MCF 10A (cell line): ENCODE data around the gene SPDYE4. TPM values are rescaled to one million over a fixed set of nuclear protein-coding genes. Genes with fewer than 3 reads are reported as not detected.

ENCODE experiments used
- BruUV-seq: library from RNA; stranded (reverse); fragments of 400-500 nt; replicated peaks from 2 replicates; lab custom pipeline; 2021; lab: Mats Ljungman, UMichigan
- CTCF ChIA-PET: fragments of 300-600 bp; sonication (Branson Sonifier 250); formaldehyde crosslinking; extraction: SDS; loops from one replicate; lab custom pipeline; 2021; ENCODE audit warnings: antibody characterized with exemption, inconsistent platforms; lab: Yijun Ruan, JAX
- POLR2A ChIA-PET: fragments of 300-600, 350-650 bp; sonication (Branson Sonifier 250); formaldehyde crosslinking; extraction: SDS; loops from one replicate; lab custom pipeline; 2020; ENCODE audit warnings: antibody characterized with exemption, inconsistent platforms; lab: Yijun Ruan, JAX
- DNase-seq: peaks from one replicate; pipeline ENCODE4 v3.0.0-alpha.2; 2018; ENCODE audit not compliant: unreplicated experiment
- H3K27ac Mint-ChIP-seq: one replicate; pipeline ENCODE4 v1.8.0; 2022; ENCODE audit warnings: mild to moderate bottlenecking, low read depth, mixed read lengths; ENCODE audit not compliant: unreplicated experiment
- H3K27me3 Mint-ChIP-seq: one replicate; pipeline ENCODE4 v1.8.0; 2022; ENCODE audit warnings: mixed read lengths; ENCODE audit not compliant: insufficient read depth, unreplicated experiment
- H3K36me3 Mint-ChIP-seq: one replicate; pipeline ENCODE4 v1.8.0; 2022; ENCODE audit warnings: mild to moderate bottlenecking, moderate library complexity, mixed read lengths; ENCODE audit not compliant: insufficient read depth, unreplicated experiment
- H3K4me1 Mint-ChIP-seq: one replicate; pipeline ENCODE4 v1.8.0; 2022; ENCODE audit warnings: mixed read lengths; ENCODE audit not compliant: insufficient read depth, unreplicated experiment
- H3K4me3 Mint-ChIP-seq: one replicate; pipeline ENCODE4 v1.8.0; 2022; ENCODE audit warnings: mild to moderate bottlenecking, moderate library complexity, mixed read lengths; ENCODE audit not compliant: unreplicated experiment
- H3K9me3 Mint-ChIP-seq: one replicate; pipeline ENCODE4 v1.8.0; 2022; ENCODE audit warnings: mixed read lengths; ENCODE audit not compliant: unreplicated experiment
- intact Hi-C: fragments of 100-400 bp; cut with micrococcal nuclease; formaldehyde crosslinking; loops from 2 replicates; pipeline ENCODE4 v1.14.1; 2022
- total RNA-seq: library from RNA; stranded (reverse); gene quantifications from 2 replicates; pipeline ENCODE4 v1.2.3, GENCODE V29; 2022
- TF ChIP-seq, protein P1 (sequence below): fragments of 200-600 bp; IDR thresholded peaks from one replicate; pipeline ENCODE4 v1.8.0; 2022; ENCODE audit warnings: antibody characterized with exemption, mild to moderate bottlenecking; ENCODE audit not compliant: unreplicated experiment

Gene SPDYE4
- total RNA-seq, 1 experiment from 2014 or later, result not detected

DNA sequence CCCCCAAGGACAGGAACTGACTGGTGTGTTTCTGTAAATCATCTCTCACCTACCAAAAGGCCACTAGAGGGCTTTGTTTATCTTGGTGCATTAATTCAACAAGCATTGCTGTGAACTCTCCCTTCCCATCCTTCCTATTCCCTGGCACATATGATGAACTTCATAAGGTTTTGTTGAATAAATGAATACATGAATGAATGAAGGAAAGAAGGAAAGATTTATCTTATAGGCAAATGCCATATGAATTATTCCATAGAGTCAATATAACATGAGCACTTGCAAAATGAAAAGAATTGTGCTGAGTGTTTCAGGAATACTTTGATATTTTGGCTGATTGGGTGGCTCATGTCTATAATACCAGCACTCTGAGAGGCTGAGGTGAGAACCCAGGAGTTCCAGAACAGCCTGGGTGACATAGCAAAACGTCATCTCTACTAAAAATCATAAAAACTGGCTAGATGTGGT, 4.3 kb downstream of the SPDYE4 start:
- H3K4me1 Mint-ChIP-seq, result no peaks in the 10 kb centered on the region
- peaks cover 6% of the 10 kb centered on the region for H3K9me3 Mint-ChIP-seq
- intact Hi-C loops, result loop anchor here (1.0 to 10.0 kb wide), 4 partner anchors 31 to 801 kb away; no protein-coding TSS in a partner anchor
- H3K36me3 Mint-ChIP-seq, result no peaks in the 10 kb centered on the region
- BruUV-seq, result no TSS peak
- CTCF ChIA-PET, result interaction anchor here (0.6 to 3.1 kb wide), 10 partner anchors 9 to 766 kb away, joined by 3 to 16 read pairs (median 5); no protein-coding TSS in a partner anchor
- H3K27me3 Mint-ChIP-seq, result peaks cover 60% of the 10 kb centered on the region
- TF ChIP-seq, protein P1, sequence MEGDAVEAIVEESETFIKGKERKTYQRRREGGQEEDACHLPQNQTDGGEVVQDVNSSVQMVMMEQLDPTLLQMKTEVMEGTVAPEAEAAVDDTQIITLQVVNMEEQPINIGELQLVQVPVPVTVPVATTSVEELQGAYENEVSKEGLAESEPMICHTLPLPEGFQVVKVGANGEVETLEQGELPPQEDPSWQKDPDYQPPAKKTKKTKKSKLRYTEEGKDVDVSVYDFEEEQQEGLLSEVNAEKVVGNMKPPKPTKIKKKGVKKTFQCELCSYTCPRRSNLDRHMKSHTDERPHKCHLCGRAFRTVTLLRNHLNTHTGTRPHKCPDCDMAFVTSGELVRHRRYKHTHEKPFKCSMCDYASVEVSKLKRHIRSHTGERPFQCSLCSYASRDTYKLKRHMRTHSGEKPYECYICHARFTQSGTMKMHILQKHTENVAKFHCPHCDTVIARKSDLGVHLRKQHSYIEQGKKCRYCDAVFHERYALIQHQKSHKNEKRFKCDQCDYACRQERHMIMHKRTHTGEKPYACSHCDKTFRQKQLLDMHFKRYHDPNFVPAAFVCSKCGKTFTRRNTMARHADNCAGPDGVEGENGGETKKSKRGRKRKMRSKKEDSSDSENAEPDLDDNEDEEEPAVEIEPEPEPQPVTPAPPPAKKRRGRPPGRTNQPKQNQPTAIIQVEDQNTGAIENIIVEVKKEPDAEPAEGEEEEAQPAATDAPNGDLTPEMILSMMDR, result peak; percentile 22
- peak; percentile 36 for DNase-seq
- no peak overlapping the region for H3K27ac Mint-ChIP-seq
- POLR2A ChIA-PET, result no interaction called here
- H3K4me3 Mint-ChIP-seq, result no peak overlapping the region

DNA sequence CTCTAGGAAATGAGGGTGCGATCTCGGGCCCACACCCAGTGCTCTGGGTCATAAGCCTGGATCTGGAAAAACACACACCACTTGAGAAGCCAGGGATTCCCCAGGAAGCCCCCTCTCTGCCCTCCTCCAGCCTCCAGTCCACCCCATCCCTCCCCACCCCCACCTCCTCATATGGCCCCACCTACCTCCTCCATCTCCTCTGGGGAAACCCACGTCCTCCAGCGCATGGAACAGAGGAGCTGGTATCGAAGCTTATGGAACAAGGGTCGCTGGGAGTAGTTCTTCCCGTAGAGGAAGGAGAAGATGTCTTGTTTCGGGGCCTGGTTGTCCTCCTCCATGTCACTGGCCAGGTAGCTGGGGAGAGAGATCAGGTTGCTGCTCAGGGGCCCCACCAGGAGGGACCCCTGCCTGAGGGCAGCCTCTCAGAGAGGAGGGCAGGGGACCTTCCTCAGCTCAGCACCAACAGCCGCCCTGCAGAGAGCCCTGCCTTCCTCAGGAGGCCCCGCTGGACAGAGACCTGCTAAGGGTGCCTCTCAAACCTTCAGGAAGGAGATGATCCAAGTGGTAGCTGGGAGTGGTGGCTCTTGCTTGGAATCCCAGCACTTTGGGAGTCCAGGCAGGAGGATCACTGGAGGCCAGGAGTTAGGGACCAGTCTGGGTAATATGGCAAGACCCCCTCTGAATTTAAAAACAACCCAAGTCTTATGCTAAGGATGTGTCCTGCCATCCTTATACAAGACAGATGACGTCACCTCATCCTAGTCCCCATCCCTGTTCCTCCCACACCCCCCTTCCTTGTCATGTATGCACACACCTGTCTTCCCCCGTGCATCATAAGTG, 5.0 kb downstream of the SPDYE4 start:
- H3K27me3 Mint-ChIP-seq, result peaks cover 57% of the 10 kb centered on the region
- no TSS peak for BruUV-seq

DNA sequence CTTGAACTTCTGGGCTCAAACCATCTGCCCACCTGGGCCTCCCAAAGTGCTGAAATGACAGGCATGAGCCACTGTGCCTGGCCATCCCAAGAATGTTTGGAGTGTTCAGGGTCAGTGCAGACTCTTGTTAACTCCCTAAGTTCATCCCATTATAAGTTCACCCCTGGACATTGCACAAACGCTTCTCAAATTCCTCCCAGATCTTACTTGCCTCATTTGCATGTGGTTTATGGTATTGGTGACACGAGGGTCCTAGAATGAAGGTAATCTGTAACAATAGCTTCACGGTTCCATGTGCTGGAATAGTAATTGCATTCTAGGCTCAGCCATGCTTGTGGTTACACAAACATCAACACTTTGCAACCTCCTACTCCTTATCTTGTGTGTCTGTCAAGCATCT, 8.7 kb downstream of the SPDYE4 start:
- TF ChIP-seq, protein P1, result no peak
- no peaks in the 10 kb centered on the region for H3K9me3 Mint-ChIP-seq
- H3K27ac Mint-ChIP-seq, result no peak overlapping the region
- POLR2A ChIA-PET, result no interaction called here
- peaks cover 21% of the 10 kb centered on the region for H3K27me3 Mint-ChIP-seq
- CTCF ChIA-PET, result interaction anchor here (0.6 to 2.4 kb wide), 6 partner anchors 36 to 1158 kb away, joined by 3 to 10 read pairs (median 4); no protein-coding TSS in a partner anchor
- DNase-seq, result no peak
- no peak overlapping the region for H3K4me3 Mint-ChIP-seq
- no peaks in the 10 kb centered on the region for H3K36me3 Mint-ChIP-seq
- intact Hi-C loops, result loop anchor here (5.0 to 10.0 kb wide), 5 partner anchors 117 to 805 kb away; partner anchors contain the start of gene MYH10
- no peaks in the 10 kb centered on the region for H3K4me1 Mint-ChIP-seq
- no TSS peak for BruUV-seq

More for the DNA sequence above, 5.0 kb downstream of the SPDYE4 start:
- ChIA-PET CTCF (interaction anchor here (0.5 to 3.1 kb wide), 14 partner anchors 9 to 966 kb away, joined by 3 to 16 read pairs (median 4); no protein-coding TSS in a partner anchor), POLR2A (no interaction called here)
- Mint-ChIP-seq H3K4me3 (no peak overlapping the region), H3K9me3 (peaks cover 6% of the 10 kb centered on the region), H3K36me3 (no peaks in the 10 kb centered on the region), H3K4me1 (no peaks in the 10 kb centered on the region), H3K27ac (no peak overlapping the region)
- TF ChIP-seq, protein P1, result no peak
- intact Hi-C loops, result loop anchor here (5.0 to 10.0 kb wide), 3 partner anchors 244 to 801 kb away; no protein-coding TSS in a partner anchor
- no peak for DNase-seq

DNA sequence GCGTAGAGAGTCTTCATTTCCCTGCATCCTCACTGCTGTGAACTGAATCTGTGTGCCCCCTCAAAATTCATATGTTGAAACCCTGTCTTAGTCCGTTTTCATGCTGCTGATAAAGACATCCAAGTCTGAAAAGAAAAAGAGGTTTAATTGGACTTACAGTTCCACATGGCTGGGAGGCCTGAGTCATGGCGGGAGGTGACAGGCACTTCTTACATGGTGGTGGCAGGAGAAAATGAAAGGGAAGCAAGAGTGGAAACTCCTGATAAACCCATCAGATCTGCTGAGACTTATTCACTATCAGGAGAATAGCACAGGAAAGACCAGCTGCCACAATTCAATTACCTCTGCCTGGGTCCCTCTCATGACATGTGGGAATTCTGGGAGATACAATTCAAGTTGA, 10.6 kb downstream of the SPDYE4 start:
- H3K27ac Mint-ChIP-seq, result no peak overlapping the region
- H3K4me1 Mint-ChIP-seq, result no peaks in the 10 kb centered on the region
- no peak for DNase-seq
- ChIA-PET POLR2A (interaction anchor here (0.7 kb wide), 1 partner anchor 311 kb away, joined by 3 read pairs; no protein-coding TSS in a partner anchor), CTCF (interaction anchor here (1.5 to 4.0 kb wide), 4 partner anchors 15 to 338 kb away, joined by 3 to 35 read pairs (median 6); no protein-coding TSS in a partner anchor)
- no TSS peak for BruUV-seq
- no peaks in the 10 kb centered on the region for H3K36me3 Mint-ChIP-seq
- peaks cover 11% of the 10 kb centered on the region for H3K27me3 Mint-ChIP-seq
- intact Hi-C loops, result loop anchor here (2.0 to 5.0 kb wide), 3 partner anchors 115 to 685 kb away; partner anchors contain the start of gene MYH10
- TF ChIP-seq, protein P1, result no peak
- no peak overlapping the region for H3K4me3 Mint-ChIP-seq
- no peaks in the 10 kb centered on the region for H3K9me3 Mint-ChIP-seq
